ENCODE results near the gene HTT.

DNA sequence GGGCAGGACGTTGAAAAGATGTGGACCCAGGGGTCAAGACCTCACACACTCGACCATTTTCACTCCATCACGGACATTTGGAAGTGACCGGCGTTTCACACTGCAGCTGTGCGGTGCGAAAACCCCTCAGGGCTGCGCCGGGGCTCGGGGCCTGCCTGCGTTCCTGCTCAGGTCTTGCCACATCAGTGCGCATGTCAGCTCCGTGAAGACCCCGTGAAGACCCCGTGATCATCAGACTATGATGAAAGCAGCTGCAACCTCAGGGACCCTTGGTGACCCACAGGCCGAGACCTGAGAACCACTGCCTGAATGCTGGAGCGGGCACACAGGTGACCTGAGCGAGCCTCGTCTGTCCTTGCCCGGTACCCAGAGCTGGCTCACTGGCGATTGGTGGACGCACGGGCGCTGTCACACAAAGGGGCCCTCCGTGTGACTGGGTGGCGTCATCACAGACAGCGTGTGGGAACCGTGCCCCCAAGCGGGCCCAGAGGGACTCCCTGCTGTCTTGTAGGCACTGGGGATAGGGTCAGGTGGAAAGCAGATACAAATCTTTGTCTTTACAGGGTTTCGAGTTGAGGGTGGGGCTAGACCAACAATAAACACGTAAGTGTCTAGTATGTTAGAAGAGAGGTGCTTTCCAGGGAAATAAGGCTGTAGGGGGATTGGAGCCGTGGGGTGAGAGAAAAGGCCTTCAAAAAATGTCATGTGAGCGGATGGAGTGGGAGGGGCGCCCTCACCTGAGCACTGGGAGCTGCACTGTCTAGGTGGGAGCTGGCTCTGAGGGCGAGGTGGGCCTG lies 187.1 kb downstream of the HTT start:
- TF ChIP-seq, protein P1, sequence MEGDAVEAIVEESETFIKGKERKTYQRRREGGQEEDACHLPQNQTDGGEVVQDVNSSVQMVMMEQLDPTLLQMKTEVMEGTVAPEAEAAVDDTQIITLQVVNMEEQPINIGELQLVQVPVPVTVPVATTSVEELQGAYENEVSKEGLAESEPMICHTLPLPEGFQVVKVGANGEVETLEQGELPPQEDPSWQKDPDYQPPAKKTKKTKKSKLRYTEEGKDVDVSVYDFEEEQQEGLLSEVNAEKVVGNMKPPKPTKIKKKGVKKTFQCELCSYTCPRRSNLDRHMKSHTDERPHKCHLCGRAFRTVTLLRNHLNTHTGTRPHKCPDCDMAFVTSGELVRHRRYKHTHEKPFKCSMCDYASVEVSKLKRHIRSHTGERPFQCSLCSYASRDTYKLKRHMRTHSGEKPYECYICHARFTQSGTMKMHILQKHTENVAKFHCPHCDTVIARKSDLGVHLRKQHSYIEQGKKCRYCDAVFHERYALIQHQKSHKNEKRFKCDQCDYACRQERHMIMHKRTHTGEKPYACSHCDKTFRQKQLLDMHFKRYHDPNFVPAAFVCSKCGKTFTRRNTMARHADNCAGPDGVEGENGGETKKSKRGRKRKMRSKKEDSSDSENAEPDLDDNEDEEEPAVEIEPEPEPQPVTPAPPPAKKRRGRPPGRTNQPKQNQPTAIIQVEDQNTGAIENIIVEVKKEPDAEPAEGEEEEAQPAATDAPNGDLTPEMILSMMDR (IDR thresholded peaks at IDR 0.05) = no peak
- TF ChIP-seq POLR2A (IDR thresholded peaks at IDR 0.05) = no peak

All from lower leg skin (tissue), 3 donors.